Endothelial cell of umbilical vein (primary cell): ENCODE results near the gene RNF157. TPM values are rescaled to one million over a fixed set of nuclear protein-coding genes. Genes with fewer than 3 reads are reported as not detected.

ENCODE experiments used
- BruUV-seq: library from RNA; stranded (reverse); fragments of 400-500 nt; replicated peaks from 2 replicates; lab custom pipeline; 2021; lab: Mats Ljungman, UMichigan
- CTCF ChIA-PET: fragments of 300-600, 350-600 bp; sonication (Branson Sonifier 250); formaldehyde crosslinking; loops from one replicate; lab custom pipeline; 2021; ENCODE audit warnings: antibody characterized with exemption, inconsistent platforms; lab: Charles Lee
- POLR2A ChIA-PET: fragments of 300-600, 350-600 bp; sonication (Branson Sonifier 250); formaldehyde crosslinking; loops from one replicate; lab custom pipeline; 2021; ENCODE audit warnings: antibody characterized with exemption, inconsistent platforms; lab: Charles Lee
- DNase-seq: peaks from one replicate; pipeline ENCODE4 v3.0.0-alpha.2; 2011; ENCODE audit warnings: low read depth, low spot score
- FAIRE-seq: peaks from 2 replicates; lab custom pipeline; 2011; peaks lifted over from hg19 to GRCh38; lab: Jason Lieb, UNC
- H2AFZ ChIP-seq: 2 replicates; pipeline ENCODE4 v1.6.0; 2012; ENCODE audit warnings: low read depth, low read length, control low read depth, inconsistent platforms
- H3K27ac ChIP-seq: 2 replicates; pipeline ENCODE4 v1.5.1; 2011; ENCODE audit warnings: low read depth, mild to moderate bottlenecking, control low read depth, low read length, moderate library complexity; ENCODE audit not compliant: insufficient read depth
- H3K27me3 ChIP-seq, 2 experiments: 2 replicates each; pipeline versions ENCODE4 v1.6.0 to v1.6.1; 2011; ENCODE audit warnings: low read length in 2 of 2, mixed read lengths in 1 of 2; ENCODE audit not compliant: control insufficient read depth in 2 of 2, insufficient read depth in 2 of 2
- H3K36me3 ChIP-seq, 2 experiments: 2 replicates in 1 of 2; 3 replicates in 1 of 2; pipeline ENCODE4 v1.5.1; 2011; ENCODE audit warnings: low read length in 2 of 2, mild to moderate bottlenecking in 1 of 2, moderate library complexity in 1 of 2; ENCODE audit not compliant: control insufficient read depth in 2 of 2, insufficient read depth in 2 of 2; ENCODE audit errors: extremely low read depth in 1 of 2
- H3K4me1 ChIP-seq: 3 replicates; pipeline ENCODE4 v1.5.1; 2011; ENCODE audit warnings: mild to moderate bottlenecking, low read length; ENCODE audit not compliant: control insufficient read depth, insufficient read depth; ENCODE audit errors: extremely low read depth
- H3K4me2 ChIP-seq: 2 replicates; pipeline ENCODE4 v1.6.1; 2011; ENCODE audit warnings: low read length, control low read depth, mixed read lengths; ENCODE audit not compliant: insufficient read depth
- H3K4me3 ChIP-seq, 3 experiments: fragments of 200-600 bp in 1 of 3; sonication (generic), shearing (Covaris generic) in 1 of 3; replicated peaks in 1 of 3; 2 replicates each; pipeline ENCODE4 v1.5.1; 2011 to 2016; ENCODE audit warnings: control low read depth in 3 of 3, low read length in 3 of 3, mild to moderate bottlenecking in 2 of 3, inconsistent platforms in 1 of 3, low read depth in 1 of 3, moderate library complexity in 1 of 3; ENCODE audit not compliant: insufficient read depth in 1 of 3
- H3K79me2 ChIP-seq: 2 replicates; pipeline ENCODE4 v1.6.0; 2012; ENCODE audit warnings: low read length, inconsistent platforms; ENCODE audit not compliant: control insufficient read depth, insufficient read depth
- H3K9ac ChIP-seq: replicated peaks from 2 replicates; pipeline ENCODE3; 2011; ENCODE audit warnings: low read length, control low read depth; ENCODE audit not compliant: insufficient read depth; ENCODE audit errors: extremely low read depth
- H3K9me1 ChIP-seq: replicated peaks from 3 replicates; pipeline ENCODE4 v1.6.0; 2011; ENCODE audit warnings: mild to moderate bottlenecking, low read length; ENCODE audit not compliant: control insufficient read depth, insufficient read depth; ENCODE audit errors: extremely low read depth
- H3K9me3 ChIP-seq: replicated peaks from 2 replicates; pipeline ENCODE4 v1.5.1; 2012; ENCODE audit warnings: low read length, inconsistent platforms; ENCODE audit not compliant: control insufficient read depth, insufficient read depth
- H4K20me1 ChIP-seq: replicated peaks from 2 replicates; pipeline ENCODE3; 2011; ENCODE audit warnings: mild to moderate bottlenecking, low read length; ENCODE audit not compliant: control insufficient read depth, insufficient read depth; ENCODE audit errors: extremely low read depth
- EZH2 ChIP-seq: IDR thresholded peaks from 2 replicates; pipeline ENCODE4 v1.6.1; 2012; ENCODE audit warnings: borderline replicate concordance, low read depth, mild to moderate bottlenecking, moderate library complexity, low read length, inconsistent platforms; ENCODE audit not compliant: severe bottlenecking
- FOS ChIP-seq: IDR thresholded peaks from 2 replicates; pipeline ENCODE4 v1.6.1; 2011; ENCODE audit warnings: mild to moderate bottlenecking, low read length, moderate library complexity, borderline replicate concordance; ENCODE audit not compliant: insufficient read depth
- GATA2 ChIP-seq: IDR thresholded peaks from 2 replicates; pipeline ENCODE4 v1.7.0; 2011; ENCODE audit warnings: low read depth, mild to moderate bottlenecking, moderate library complexity, mixed read lengths, low read length; ENCODE audit not compliant: insufficient read length, insufficient read depth
- JUN ChIP-seq: IDR thresholded peaks from 2 replicates; pipeline ENCODE4 v1.6.1; 2011; ENCODE audit warnings: borderline replicate concordance, low read depth; ENCODE audit not compliant: insufficient read length, insufficient read depth
- MAX ChIP-seq: IDR thresholded peaks from 2 replicates; pipeline ENCODE4 v1.6.1; 2011; ENCODE audit not compliant: insufficient read depth, insufficient read length
- MYC ChIP-seq: IDR thresholded peaks from one replicate; pipeline ENCODE4 v1.6.1; 2011; ENCODE audit warnings: mild to moderate bottlenecking, low read depth, low read length
- POLR2A ChIP-seq: IDR thresholded peaks from 2 replicates; pipeline ENCODE4 v1.6.1; 2012; ENCODE audit warnings: low read depth, mild to moderate bottlenecking, control low read depth, low read length
- POLR2AphosphoS5 ChIP-seq: IDR thresholded peaks from 2 replicates; pipeline ENCODE4 v1.6.1; 2012; ENCODE audit warnings: low read depth, mild to moderate bottlenecking, control low read depth, low read length, moderate library complexity; ENCODE audit not compliant: insufficient read depth
- dilution Hi-C: fragments of 300-500 bp; cut with MboI; formaldehyde crosslinking; loops from one replicate; pipeline ENCODE4 v1.15.0; 2019; ENCODE audit warnings: low sequenced_read_pairs; ENCODE audit not compliant: extremely low pct_ligation_motif_present
- intact Hi-C: fragments of 100-400 bp; cut with micrococcal nuclease; formaldehyde crosslinking; loops from one replicate; pipeline ENCODE4 v1.10.0; 2022
- polyA plus RNA-seq, 4 experiments: library from polyadenylated mRNA; depleted of rRNA in 3 of 4; stranded (reverse) in 3 of 4; unstranded in 1 of 4; fragments of >200 nt; gene quantifications; 2 replicates each; pipeline versions ENCODE4 v1.2.1 to v1.2.3, GENCODE V29; 2011 to 2012; ENCODE audit warnings: missing spikeins in 1 of 4
- total RNA-seq: library from RNA; stranded (reverse); gene quantifications from 2 replicates; pipeline ENCODE4 v1.2.3, GENCODE V29; 2021
- TF ChIP-seq, protein P1 (sequence below), 2 donors: IDR thresholded peaks; 1 replicate in 1 of 2; 2 replicates in 1 of 2; pipeline ENCODE4 v1.5.1; 2011; ENCODE audit warnings: low read length in 2 of 2, mild to moderate bottlenecking in 2 of 2, moderate library complexity in 2 of 2, control low read depth in 1 of 2, inconsistent platforms in 1 of 2, low read depth in 1 of 2; ENCODE audit not compliant: insufficient read depth in 1 of 2; ENCODE audit errors: extremely low read depth in 1 of 2

The RNF157 gene
- total and polyA plus RNA-seq, 2 donors (not counting 3 experiments of a cell fraction or from before 2014, with no cell fraction given), result 0.07 to 0.86 TPM

DNA sequence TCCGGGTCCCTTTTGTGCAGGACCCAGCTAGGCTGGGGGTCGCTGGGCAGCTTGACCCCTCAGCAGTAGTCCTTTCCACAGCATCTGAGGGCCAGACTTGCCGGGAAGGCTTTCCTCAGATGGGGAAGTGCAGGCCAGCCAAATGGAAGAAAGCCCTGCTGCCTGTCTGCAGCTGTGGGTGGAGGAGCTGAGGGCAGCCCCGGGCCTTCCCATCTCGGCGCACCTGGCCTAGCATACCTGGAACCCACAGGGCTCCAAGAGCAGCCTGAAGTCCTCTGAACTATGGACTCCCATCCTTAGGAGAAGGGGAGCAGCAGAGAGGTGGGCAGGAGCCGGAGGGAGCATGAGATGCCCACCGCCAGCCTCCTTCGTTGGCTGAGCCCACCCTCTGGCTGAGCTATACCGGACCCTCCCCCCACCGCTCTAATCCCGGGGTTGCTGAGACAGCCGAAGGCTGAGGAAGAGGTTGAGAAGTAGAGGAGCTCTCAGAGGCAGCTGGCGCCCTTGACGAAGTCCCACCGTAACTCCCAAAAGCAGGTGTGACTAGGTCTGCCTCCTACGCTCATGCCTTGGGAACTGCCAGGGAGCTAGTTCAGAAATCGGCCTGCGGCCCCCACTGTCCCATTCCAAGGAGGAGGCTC is 38.1 kb upstream of the RNF157 start:
- no peak overlapping the region for H3K27ac ChIP-seq
- no peaks in the 10 kb centered on the region for H3K4me1 ChIP-seq
- no peak overlapping the region for H2AFZ ChIP-seq
- H3K9me1 ChIP-seq, result no peaks in the 10 kb centered on the region
- H3K4me2 ChIP-seq, result no peak overlapping the region
- no peaks in the 10 kb centered on the region for H4K20me1 ChIP-seq
- BruUV-seq, result no TSS peak
- no peaks in the 10 kb centered on the region for H3K27me3 ChIP-seq
- no peaks in the 10 kb centered on the region for H3K9me3 ChIP-seq
- peaks cover 0 to 2% of the 10 kb centered on the region in 2 experiments for H3K36me3 ChIP-seq
- intact Hi-C loops (loop anchor here (2.0 to 10.0 kb wide), 3 partner anchors 30 to 264 kb away; no protein-coding TSS in a partner anchor), dilution Hi-C loops (no loop called here)
- no peak for DNase-seq
- no peak overlapping the region for H3K4me3 ChIP-seq
- H3K79me2 ChIP-seq, result no peaks in the 10 kb centered on the region
- POLR2A ChIA-PET, result interaction anchor here (2.0 kb wide), 1 partner anchor 157 kb away, joined by 5 read pairs; no protein-coding TSS in a partner anchor
- no peak for FAIRE-seq
- H3K9ac ChIP-seq, result no peak overlapping the region
- CTCF ChIA-PET, result interaction anchor here (0.7 to 14.1 kb wide), 9 partner anchors 12 to 265 kb away, joined by 3 to 320 read pairs (median 27); no protein-coding TSS in a partner anchor
- TF ChIP-seq EZH2 (no peak), MYC (no peak), MAX (no peak), POLR2AphosphoS5 (no peak), POLR2A (no peak), FOS (no peak), JUN (no peak), GATA2 (no peak)
- TF ChIP-seq, protein P1, sequence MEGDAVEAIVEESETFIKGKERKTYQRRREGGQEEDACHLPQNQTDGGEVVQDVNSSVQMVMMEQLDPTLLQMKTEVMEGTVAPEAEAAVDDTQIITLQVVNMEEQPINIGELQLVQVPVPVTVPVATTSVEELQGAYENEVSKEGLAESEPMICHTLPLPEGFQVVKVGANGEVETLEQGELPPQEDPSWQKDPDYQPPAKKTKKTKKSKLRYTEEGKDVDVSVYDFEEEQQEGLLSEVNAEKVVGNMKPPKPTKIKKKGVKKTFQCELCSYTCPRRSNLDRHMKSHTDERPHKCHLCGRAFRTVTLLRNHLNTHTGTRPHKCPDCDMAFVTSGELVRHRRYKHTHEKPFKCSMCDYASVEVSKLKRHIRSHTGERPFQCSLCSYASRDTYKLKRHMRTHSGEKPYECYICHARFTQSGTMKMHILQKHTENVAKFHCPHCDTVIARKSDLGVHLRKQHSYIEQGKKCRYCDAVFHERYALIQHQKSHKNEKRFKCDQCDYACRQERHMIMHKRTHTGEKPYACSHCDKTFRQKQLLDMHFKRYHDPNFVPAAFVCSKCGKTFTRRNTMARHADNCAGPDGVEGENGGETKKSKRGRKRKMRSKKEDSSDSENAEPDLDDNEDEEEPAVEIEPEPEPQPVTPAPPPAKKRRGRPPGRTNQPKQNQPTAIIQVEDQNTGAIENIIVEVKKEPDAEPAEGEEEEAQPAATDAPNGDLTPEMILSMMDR (IDR thresholded peaks at IDR 0.05; ENCODE audit: extremely low read depth in 1 of 2, insufficient read depth in 1 of 2, low read depth in 1 of 2, low read length in 2 of 2), result no peak
